Activated T-cell treated with anti-CD3 and anti-CD28 coated beads for 4 hours (primary cell): ENCODE data around the gene SEMA7A.
"Not testable (repeated sequence)": the region's sequence is repeated elsewhere in the genome, so short reads cannot be mapped to it uniquely, and the experiment has no call there.

Experiments used
- DNase-seq: peaks from one replicate; pipeline ENCODE4 v3.0.0-alpha.2; 2020

Gene SEMA7A

DNA sequence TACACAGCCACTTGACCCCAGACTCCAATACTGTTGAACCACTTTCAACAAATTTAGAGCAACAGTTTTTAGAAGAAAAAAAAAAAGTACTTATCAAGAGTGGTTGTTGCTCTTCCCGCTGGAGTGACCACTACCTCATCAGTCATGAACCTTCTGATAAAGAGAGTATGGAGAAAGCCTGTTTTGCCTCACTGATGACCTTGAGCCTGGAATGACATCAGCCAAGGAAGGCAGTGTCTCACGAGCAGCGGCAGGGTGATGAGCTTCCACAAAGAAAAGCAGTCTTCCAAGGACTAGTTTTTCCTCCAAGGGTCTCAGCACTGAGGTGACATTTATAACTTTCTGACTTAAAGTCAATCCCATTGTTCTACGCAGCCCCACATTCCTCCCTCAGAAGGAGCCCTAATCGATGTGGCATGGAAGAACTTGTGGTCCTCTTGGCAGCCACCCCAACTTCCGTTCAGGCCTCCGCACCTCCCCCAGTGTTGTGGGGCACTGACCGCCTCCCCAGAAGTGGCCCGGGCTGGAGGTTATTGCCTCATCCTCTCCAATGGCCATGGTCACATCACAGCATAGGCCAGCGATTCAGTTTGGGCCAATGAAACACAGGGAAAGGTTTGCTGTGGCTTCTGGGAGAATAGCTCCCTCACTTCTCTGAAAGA, 64.5 kb downstream of the SEMA7A start:
- no peak for DNase-seq

DNA sequence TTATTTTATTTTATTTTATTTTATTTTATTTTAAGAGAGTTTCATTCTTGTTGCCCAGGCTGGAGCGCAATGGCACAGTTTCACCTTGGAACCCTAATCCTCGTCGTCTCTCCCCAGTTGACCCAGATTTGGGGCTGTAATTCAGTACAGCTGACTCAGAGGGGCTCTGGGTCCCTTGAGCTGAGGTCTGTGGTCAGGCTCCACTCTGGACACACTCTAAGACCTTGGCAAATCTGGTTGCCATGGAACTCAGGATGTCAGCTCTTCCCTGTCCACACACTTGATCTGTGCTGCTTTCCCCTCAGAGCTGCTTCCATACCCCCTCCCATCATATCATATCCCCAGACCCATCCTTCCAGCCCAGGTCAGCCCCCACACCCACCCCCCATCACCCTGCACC, 65.6 kb downstream of the SEMA7A start:
- DNase-seq, result no peak

DNA sequence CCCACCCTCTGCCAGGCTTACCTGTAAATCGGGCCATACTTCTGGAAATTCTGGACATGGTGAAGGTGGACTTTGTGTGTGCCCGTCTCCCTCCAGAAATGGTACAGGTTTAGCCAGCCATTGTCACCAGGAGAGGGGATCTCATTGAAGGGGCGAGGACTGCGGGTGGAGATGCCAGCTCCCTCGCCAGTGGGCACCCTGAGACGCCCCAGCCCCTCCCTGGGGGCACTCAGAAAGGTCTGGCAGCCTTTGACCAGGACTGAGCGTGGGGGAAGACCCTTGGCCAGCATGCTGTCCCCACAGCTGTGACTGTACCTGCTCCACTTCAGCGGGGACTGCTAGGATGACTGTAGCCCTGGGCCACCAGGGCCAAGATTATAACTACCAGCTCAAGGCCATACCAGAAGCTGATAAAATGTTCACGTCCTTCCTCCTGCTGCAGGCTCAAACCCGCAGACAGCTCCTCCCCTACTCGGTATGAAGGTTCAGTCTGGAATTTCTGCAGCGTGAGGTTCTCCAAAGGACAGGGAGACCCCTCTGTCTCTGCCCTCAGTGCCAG, 66.4 kb downstream of the SEMA7A start, which contains the start of gene CYP11A1:
Gene CYP11A1 (minus strand): TSS at position 351 of the 559 bp plus-strand sequence. CDS start 61 bp downstream, at position 290.
- DNase-seq, result no peak

DNA sequence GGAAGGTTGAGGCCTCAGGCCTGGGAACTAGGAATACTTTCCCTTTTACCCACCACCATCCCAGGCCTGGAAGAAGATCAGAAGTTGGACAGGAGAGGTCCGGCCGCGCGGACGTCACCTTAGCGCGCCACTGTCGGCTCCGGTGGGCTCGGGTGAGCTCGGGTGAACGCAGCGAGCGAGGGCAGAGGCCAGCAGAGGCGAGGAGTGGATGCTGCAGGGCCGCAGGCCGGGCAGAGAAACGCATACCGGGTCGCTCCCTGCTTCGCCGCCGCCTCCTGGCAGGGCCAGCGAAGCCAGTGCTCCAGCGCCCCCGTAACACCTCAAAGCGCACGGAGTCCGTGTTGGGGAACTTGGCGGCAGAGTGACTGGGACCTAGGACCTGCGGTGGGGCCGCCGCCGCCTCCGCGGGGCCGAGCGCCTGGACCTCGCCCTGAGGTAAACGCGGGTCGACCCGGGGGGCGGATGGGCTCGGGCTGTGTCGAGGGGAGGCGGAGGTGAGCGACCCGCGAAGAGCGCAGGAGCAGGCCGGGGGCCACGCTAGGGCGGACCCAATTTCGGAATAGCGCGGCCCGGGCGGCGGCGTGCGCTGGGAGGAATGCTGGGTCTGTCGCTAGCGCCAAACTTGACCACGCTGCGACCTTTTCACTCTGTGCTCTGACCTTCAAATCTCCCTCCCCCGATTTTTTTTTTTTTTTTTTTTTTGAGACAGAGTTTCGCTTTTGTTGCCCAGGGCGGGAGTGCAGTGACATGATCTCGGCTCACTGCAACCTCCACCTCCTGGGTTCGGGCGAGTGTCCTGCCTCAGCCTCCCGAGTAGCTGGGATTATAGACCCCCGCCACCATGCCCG, 67.9 kb downstream of the SEMA7A start:
- DNase-seq, result no peak

DNA sequence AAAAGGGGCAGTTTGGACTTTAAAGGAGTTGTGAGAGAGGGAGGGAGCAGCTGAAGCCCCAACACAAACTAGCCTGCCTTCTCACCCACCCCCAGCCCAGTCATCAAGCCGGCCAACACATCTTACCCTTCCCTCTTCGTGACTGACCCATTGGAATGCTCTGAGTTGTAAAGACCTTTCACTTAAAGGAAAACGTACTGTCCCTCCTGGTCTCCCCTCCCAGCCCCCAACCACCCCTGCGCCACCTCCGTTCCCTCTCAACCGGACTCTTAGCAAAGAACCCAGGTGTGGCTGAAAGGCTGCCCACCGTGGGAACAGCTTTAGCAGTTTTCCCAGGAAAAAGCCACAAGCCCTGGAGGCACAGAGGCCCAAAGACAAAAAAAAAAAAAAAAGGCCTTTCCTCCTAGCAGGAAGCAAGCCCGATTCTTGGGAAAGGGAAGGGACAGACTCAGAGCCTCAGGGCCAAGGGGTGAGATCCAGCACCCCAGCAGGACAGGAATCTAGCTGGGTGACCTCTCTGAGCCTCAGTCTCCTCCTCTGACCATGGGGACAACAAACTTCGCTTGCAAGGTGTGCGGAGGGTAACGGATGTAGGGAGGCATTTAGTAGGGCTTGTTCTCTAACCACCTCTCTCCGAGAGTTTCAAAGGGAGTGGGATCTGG, 68.7 kb downstream of the SEMA7A start:
- DNase-seq, result no peak

DNA sequence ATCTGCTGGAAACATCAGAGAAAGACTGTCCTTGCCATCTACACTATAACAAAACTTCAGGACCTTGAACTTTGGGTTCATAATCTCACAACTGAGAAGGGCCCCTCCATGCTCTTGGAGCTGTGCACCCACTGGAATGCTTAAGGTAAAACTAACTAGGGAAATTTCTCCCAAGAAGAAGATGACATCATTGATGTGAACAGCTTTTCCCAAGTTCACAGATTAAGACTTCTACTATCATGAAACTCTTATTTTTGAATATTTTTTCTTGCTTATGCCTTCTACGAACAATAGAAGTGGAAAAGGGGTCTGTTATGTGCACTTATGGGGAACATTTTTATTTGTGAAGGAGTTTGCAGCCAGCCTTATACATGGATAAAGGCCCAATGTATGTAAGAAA, 71.3 kb downstream of the SEMA7A start:
- DNase-seq, result no peak

DNA sequence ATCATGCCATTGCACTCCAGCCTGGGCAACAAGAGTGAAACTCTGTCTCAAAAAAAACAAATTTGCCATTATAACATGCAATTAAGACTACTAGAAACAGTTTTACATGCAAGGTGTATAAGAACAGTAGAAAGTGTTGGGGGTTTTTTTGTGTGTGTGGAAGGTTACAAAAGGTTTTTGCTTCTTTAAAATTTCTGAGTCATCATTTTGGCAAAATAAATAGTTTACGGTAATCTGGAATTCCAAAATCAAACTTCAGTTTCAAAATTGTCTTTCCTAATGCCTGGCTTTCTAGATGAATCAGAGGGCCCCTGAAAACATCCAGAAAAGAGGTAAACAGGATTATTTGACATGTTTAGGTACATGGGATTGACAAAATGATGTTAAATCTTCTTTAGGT, 72.9 kb downstream of the SEMA7A start:
- DNase-seq, result not testable (repeated sequence)

DNA sequence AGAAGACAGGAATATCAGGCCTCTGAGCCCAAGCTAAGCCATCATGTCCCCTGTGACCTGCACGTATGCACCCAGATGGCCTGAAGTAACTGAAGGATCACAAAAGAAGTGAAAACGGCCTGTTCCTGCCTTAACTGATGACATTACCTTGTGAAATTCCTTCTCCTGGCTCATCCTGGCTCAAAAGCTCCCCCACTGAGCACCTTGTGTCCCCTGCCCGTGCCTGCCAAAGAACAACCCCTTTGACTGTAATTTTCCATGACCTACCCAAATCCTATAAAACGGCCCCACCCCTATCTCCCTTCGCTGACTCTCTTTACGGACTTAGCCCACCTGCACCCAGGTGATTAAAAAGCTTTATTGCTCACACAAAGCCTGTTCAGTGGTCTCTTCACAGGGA, 74.4 kb downstream of the SEMA7A start:
- not testable (repeated sequence) for DNase-seq
